Activated CD4-positive, CD25-positive, alpha-beta regulatory T cell treated with anti-CD3 and anti-CD28 coated beads, Interleukin-2, amount 50 U/mL, for 72 hours (primary cell): ENCODE data around the gene MRPS9.

Source experiments
- DNase-seq: peaks from one replicate; pipeline ENCODE4 v3.0.0; 2021

MRPS9 gene

DNA sequence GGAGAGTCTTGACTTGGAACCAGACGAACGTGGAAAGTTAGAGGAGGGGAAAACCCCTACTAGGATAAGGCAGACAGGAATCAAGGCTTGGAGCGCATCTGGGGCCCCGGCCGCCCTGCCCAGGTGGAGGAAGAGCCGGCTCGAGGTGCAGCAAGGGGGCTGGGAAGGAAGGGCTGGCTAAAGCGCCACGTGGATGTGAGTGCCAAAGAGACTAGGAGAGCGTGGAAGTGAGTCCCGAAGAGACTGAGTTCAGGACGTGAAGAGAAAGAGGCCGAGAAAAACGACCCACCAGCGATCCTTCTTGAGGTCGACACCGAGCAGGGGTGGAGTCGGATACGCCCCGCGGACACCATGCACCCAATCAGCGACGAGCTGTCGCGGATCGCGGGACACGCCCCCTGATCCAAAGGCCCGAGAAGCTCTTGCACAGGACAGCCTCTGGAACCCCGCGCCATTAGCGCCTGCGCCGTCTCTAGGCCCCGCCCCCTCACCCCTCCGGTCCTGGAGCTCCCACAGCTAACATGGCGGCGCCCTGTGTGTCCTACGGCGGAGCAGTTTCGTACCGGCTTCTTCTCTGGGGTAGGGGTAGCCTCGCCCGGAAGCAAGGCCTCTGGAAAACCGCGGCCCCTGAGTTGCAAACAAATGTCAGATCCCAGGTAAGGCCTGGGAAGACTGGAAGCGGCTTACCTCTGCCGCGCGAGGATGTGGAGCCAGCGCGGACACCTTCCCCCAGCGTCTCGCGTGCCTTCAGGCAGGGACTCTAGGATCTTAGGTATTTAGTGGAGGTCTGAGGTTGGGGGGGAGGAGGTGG lies at the start of gene MRPS9:
Gene MRPS9, plus strand, starts transcription at position 498 of the 811 bp plus-strand sequence. Its CDS starts 24 bp downstream, at position 522.
- peak; percentile 96 for DNase-seq

DNA sequence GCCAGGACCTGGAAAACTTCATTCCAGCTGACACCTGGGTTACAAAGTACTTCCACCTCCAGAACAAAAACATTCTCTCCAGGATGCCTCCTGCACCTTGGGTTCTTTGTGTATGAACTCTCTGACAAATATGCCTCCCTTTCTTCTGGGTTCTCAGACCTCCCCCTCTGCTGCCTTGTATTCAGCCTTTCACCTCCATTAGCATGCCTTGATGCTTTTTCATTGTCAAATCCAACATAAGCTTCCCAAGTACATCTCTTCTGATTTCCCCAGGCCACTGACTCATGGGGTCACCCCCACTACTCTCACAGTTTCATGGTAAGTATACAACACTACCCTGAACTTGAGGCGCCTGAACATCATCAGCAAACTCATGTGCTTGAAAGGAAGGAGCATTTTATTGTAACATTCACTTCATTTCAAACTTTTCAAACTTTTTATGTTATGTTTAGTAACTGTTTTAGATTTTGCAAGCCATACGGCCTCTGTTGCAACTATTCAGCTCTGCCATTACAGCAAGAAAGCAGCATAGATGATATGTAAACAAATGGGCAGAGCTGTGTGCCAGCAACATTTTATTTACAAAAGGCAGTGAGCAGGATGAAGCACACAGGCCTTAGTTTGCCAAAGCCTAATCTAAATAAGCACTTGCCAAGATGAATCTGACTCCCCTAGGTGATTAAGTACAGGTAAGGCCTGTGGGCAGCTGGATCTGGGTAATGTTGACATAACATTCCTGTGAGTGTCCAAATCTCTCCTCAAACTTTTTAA lies 32.5 kb upstream of the MRPS9 start:
- DNase-seq, result no peak

- DNase-seq, result no peak
Observed at GRCh38 chr2:105007367-105007766, 30.5 kb upstream of the MRPS9 start.

- DNase-seq, result no peak
Observed at GRCh38 chr2:105032476-105032875, 5.4 kb upstream of the MRPS9 start.

- DNase-seq, result no peak
Observed at GRCh38 chr2:105034170-105034569, 3.7 kb upstream of the MRPS9 start.

DNA sequence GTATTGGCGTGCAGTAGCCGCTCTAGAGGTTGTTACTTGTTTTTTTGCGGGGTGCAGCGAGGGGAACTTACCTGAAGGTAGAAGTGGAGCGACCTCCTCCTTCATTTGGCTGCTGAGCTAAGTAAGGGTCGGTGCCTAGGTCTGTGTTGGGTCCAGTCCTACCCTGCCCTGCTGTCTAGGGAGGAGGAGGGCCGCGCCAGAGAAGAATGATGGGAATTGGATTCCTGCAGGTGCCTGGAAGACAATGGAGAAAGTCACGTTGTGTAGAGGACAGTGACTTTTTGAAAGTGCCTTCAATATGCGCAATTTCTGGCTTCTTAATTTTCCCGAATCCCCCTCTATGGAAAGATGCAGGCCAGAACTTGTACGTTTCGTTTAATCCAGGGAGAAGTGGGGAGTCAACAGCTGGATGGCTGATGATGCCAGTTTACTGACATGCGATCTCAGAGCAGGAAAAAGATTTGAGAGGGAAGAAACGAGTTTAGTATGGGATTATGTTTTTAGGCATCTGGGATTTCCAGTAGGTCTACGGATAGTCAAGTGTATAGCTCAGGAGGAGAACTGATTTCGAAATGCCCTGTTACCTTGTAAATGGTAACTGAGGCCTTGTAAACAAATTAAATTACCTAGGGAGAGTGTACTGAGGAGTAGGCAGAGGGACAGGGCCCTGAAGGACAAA lies 653 bp downstream of the MRPS9 start:
- no peak for DNase-seq

DNA sequence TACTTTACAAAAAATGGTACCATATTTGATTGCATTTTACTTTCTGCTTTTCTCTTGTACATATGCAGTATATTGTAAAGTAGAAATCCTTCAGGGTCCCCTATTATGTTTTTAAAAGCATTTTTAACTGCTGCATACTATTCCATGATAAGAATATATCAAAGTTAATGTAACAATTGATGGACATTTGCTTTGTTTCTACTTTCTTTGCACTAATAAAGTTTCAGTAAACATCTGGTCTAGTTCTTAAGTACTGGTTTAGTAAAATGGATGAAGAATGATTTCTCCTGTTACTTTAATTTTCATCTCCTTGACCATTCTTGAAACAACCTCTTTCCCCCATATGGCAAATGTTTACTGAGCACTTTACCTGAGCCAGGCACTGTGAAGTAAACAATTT lies 1.7 kb downstream of the MRPS9 start:
- no peak for DNase-seq

GRCh38 chr2:105042189-105042588 lies 4.3 kb downstream of the MRPS9 start:
- no peak for DNase-seq

DNA sequence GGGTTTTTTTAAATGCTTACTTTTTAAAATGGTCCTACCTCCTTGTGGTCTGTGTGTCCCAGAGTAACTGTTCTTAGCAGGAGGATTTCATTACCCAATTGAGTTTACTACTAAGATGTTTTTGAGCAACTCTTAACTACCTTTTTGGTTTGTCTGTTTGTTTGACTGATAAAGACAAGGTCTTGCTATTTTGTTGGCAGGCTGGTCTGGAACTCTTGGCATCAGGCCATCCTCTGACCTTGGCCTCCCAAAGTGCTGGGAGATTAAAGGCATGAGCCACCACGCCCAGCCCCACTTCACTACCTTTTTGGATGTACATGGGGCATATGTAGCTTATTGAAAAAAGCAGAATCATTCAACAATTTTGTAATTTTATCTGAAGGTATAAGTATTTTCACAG lies 14.9 kb downstream of the MRPS9 start:
- no peak for DNase-seq

DNA sequence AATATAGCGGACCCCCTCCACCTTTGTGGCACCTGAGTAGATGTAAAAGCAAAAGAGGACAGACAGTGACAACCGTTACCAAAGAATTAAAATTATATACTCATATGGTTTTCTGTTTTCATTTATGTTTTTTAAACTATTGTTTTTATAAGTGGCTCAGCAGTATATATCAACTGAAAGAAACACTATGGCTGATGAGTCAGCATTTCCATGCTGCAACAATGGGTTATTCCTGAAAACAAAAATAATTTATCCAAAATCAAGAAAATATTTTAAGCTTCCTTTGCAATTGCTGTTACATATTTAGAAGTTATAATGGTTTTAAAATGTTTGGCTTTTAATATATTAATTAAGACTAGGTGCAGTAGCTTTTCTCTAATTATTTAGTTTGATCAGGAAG lies 17.7 kb downstream of the MRPS9 start:
- DNase-seq, result no peak

DNA sequence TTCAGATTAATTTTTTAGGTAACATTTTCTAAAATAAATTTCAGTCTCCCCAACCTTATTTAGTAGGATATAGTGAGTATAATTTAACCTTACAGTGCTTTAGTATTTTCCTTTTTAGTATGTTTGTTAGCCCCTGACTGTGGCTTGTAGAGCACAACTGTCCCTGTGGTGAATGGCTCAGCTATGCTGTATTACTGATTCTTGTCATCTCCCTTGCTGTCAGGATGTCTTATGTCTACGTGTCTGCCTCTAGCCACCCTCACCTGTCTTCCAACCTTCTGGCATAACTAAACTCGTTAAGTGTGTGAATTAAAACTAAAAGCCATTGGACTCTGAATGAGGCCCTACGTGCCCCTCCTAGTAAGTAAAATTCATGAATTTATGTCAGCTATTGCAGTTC lies 18.4 kb downstream of the MRPS9 start:
- no peak for DNase-seq

DNA sequence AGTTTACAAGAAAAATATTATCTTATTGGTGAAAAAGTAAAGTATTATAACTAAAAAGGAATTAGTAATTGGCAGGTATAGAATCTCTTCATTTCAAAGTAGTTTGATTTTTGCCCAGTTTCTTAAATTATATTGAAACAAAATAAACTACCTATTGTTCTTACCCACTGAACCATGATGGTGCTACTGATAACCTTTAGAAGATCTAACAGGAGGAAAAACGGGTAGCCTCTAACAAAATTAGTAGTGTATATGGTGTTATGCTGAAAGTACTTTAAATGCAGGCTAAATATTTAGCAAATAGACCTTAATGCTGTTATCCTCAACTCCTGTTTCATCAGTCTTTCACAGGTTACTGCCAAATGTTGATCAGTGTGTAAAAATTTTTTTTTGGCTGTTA lies 19.1 kb downstream of the MRPS9 start:
- no peak for DNase-seq

DNA sequence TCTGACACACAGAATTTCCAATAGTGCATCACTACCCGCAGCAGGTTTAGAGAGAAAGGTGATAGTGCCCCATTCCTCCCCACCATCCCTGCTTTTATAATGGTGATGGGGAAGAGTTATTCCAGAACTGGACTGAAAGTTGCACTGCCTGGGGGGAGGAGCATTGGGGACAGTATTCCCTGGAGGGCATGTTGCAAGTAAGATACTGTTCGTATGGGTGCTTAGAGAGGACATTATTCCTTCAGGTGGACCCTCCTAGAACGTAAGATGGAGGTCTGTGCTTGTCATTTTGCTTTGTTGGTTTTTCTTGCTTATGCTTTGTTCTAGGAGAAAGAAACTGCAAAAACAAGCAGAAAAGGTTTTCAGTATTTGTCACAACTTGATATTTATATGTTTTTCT lies 23.7 kb downstream of the MRPS9 start:
- no peak for DNase-seq

DNA sequence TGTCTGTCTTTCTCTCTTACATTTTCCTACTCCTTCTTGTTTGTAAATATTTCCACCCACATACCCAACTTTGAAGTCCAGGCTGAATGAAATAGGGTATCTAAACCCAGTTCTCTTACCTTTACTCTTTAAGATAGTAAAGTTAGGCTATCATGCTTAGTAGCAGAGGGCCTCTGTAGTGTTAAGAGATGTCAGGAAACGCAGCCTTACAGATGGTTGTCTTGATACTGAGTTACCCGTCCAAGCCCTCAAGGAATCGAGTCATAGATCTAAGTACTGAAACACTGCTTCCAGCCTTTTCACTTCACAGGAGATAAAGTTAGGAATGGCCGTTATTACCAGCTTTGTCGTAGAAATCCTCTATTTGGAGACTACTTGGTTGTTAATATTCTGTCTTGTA lies 24.3 kb downstream of the MRPS9 start:
- DNase-seq, result no peak

DNA sequence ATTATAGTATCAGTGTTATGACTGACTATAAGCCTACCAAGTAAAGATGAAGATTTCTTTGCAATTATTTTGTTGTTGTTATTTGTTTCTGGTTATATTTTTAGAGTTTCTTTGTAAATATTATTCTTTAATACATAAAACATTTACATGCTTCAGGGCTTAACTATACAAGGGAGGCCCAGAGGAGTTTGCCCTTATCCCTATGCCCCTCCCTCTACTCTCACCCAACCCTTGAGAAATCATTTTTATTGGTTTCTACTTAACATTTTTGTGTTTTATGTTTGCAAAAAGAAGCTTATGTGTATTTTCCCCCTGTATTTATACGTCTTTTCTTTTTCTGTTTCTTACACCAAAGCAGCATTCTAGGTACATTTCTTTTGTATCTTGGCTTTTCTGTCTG lies 30.5 kb downstream of the MRPS9 start:
- DNase-seq, result no peak

GRCh38 chr2:105068875-105069274 lies 31.0 kb downstream of the MRPS9 start:
- DNase-seq, result no peak

- no peak for DNase-seq
Observed at GRCh38 chr2:105070010-105070865, 32.4 kb downstream of the MRPS9 start.

GRCh38 chr2:105071379-105071778 lies 33.5 kb downstream of the MRPS9 start:
- no peak for DNase-seq

DNA sequence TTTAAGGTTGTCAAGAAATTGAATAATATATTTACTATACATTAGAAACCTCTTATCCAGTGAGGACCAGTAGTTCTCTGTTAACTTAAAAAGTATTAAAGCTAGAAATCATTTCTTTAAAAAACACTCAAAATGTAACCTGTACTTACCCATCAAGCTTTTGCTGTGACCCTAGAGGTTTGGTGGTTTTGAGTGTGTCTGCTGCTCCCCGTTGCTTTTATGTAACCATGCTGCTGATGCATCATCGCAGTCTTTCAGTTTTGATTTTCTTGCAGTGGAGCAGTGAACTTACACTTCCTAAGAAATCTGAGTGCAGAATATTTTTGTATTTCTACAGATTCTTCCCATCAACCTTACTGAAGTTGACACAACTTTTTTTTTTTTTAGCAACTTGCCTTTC lies 34.2 kb downstream of the MRPS9 start:
- no peak for DNase-seq

DNA sequence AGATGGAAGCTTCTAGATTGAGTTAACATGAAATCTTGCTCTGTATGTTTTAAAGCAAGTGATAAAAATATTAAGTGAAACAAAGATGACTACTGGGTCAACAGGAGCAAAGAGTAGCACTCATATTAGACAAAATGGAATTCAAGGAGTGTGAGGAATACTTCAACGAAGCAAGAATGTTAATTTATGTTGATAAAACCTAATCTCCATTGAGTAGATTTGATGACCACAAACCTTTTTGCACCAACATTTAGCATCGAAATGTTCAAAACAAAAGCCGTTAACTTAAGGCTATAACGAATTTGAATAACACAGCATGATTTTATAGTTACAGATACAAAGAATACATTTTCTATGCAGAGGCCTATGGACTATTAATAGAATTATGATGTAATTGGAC lies 35.7 kb downstream of the MRPS9 start:
- DNase-seq, result no peak

DNA sequence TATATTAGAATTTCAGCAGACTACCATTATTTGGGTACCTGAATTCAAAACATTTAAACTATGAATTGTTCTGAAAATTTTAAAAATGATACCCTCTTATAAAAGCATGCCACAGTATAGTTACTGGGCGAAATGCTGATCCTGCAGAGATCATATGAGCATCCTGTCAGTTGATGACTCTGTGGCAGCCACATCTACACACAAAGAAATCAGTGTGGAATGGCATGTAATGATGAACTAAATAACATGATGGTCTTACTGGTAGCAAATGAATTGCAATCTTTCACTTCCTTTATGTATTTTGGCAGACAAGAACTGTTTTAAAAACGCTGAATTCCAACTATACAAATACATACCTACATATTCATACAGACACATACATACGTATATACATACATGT lies 38.3 kb downstream of the MRPS9 start:
- no peak for DNase-seq

- DNase-seq, result no peak
Observed at GRCh38 chr2:105078906-105079495, 41.1 kb downstream of the MRPS9 start.
